GM20431 (cell line): ENCODE measurements around the gene FGFRL1.

Experiments used
- in situ Hi-C: fragments of 300-500 bp; cut with MseI, MboI; formaldehyde crosslinking; loops from one replicate; pipeline ENCODE4 v1.15.0; 2020; ENCODE audit warnings: low sequenced_read_pairs; ENCODE audit not compliant: unreplicated experiment

The FGFRL1 gene

GRCh38 chr4:1004071-1004418, 7.4 kb upstream of the FGFRL1 start:
- in situ Hi-C loops = no loop called here

- in situ Hi-C loops = no loop called here
These were observed 6.6 kb upstream of the FGFRL1 start for GRCh38 chr4:1004557-1005485.

- in situ Hi-C loops = no loop called here
These were observed 4.6 kb upstream of the FGFRL1 start for GRCh38 chr4:1006856-1007255.

- in situ Hi-C loops = no loop called here
These were observed 2.4 kb upstream of the FGFRL1 start for GRCh38 chr4:1008840-1009541.

GRCh38 chr4:1009542-1010394, 1.7 kb upstream of the FGFRL1 start:
- in situ Hi-C loops = no loop called here

- in situ Hi-C loops = no loop called here
These were observed 918 bp upstream of the FGFRL1 start for GRCh38 chr4:1010395-1011021.

GRCh38 chr4:1011666-1012033, 224 bp downstream of the FGFRL1 start:
- in situ Hi-C loops = no loop called here

GRCh38 chr4:1012034-1012739, 761 bp downstream of the FGFRL1 start:
- in situ Hi-C loops = no loop called here

GRCh38 chr4:1013225-1014073, 2.0 kb downstream of the FGFRL1 start:
- in situ Hi-C loops = no loop called here

GRCh38 chr4:1014291-1015167, 3.1 kb downstream of the FGFRL1 start:
- in situ Hi-C loops = no loop called here

- in situ Hi-C loops = no loop called here
These were observed 3.8 kb downstream of the FGFRL1 start for GRCh38 chr4:1015179-1015578.

GRCh38 chr4:1015746-1016145, 4.3 kb downstream of the FGFRL1 start:
- in situ Hi-C loops = no loop called here

- in situ Hi-C loops = no loop called here
These were observed 5.8 kb downstream of the FGFRL1 start for GRCh38 chr4:1017211-1017610.

GRCh38 chr4:1017706-1018105, 6.3 kb downstream of the FGFRL1 start:
- in situ Hi-C loops = no loop called here

- in situ Hi-C loops = no loop called here
These were observed 7.0 kb downstream of the FGFRL1 start for GRCh38 chr4:1018147-1019020.

GRCh38 chr4:1019320-1019719, 7.9 kb downstream of the FGFRL1 start:
- in situ Hi-C loops = no loop called here
